SK-N-SH (cell line): Measurements from ENCODE around the gene KMT2B. TPM values are rescaled to one million over a fixed set of nuclear protein-coding genes. Genes with fewer than 3 reads are reported as not detected.

Source experiments
- CTCF ChIA-PET: fragments of 300-600, 350-600 bp; formaldehyde crosslinking; extraction: SDS; loops from one replicate; lab custom pipeline; 2021; lab: Yijun Ruan, JAX
- POLR2A ChIA-PET: fragments of 350-600 bp; sonication (Branson Sonifier 250); formaldehyde crosslinking; extraction: SDS; loops from one replicate; lab custom pipeline; 2020; ENCODE audit warnings: antibody characterized with exemption, inconsistent platforms; lab: Yijun Ruan, JAX
- DNase-seq: peaks from one replicate; pipeline ENCODE4 v3.0.0; 2012
- H2AFZ ChIP-seq: fragments of 200-600 bp; sonication (generic); 2 replicates; pipeline ENCODE4 v1.8.1; 2016; ENCODE audit warnings: antibody characterized with exemption, mild to moderate bottlenecking, low read depth
- H3F3A ChIP-seq: fragments of 200-600 bp; sonication (generic); replicated peaks from 2 replicates; pipeline ENCODE3; 2016; ENCODE audit warnings: antibody characterized with exemption, mild to moderate bottlenecking; ENCODE audit not compliant: insufficient read depth
- H3K27ac ChIP-seq, 2 experiments: fragments of 200-500 bp in 1 of 2; fragments of 200-600 bp in 1 of 2; sonication (Bioruptor generic) in 1 of 2; sonication (generic), shearing (Covaris generic) in 1 of 2; 2 replicates each; pipeline versions ENCODE4 v1.5.1 to v1.6.1; 2014 to 2016; ENCODE audit warnings: low read depth in 2 of 2, inconsistent platforms in 1 of 2, low read length in 1 of 2, mild to moderate bottlenecking in 1 of 2, mixed read lengths in 1 of 2
- H3K27me3 ChIP-seq: fragments of 200-600 bp; sonication (generic), shearing (Covaris generic); 2 replicates; pipeline ENCODE4 v1.6.1; 2016; ENCODE audit warnings: mixed run types; ENCODE audit not compliant: insufficient read depth
- H3K36me3 ChIP-seq, 2 experiments: fragments of 200-500 bp in 1 of 2; fragments of 200-600 bp in 1 of 2; sonication (Bioruptor generic) in 1 of 2; sonication (generic) in 1 of 2; replicated peaks in 1 of 2; 2 replicates each; pipeline versions ENCODE3 to v1.5.1; 2014 to 2016; ENCODE audit warnings: low read length in 1 of 2, mild to moderate bottlenecking in 1 of 2; ENCODE audit not compliant: insufficient read depth in 2 of 2, control insufficient read depth in 1 of 2
- H3K4me1 ChIP-seq, 2 experiments: fragments of 200-500 bp in 1 of 2; fragments of 200-600 bp in 1 of 2; sonication (Bioruptor generic) in 1 of 2; sonication (generic), shearing (Covaris generic) in 1 of 2; 2 replicates each; pipeline versions ENCODE4 v1.5.1 to v1.6.1; 2014 to 2016; ENCODE audit warnings: low read depth in 1 of 2, low read length in 1 of 2, mixed run types in 1 of 2; ENCODE audit not compliant: insufficient read depth in 2 of 2, control insufficient read depth in 1 of 2
- H3K4me2 ChIP-seq: fragments of 200-600 bp; sonication (generic), shearing (Covaris generic); 2 replicates; pipeline ENCODE4 v1.6.1; 2017; ENCODE audit warnings: mixed run types
- H3K4me3 ChIP-seq, 2 experiments: fragments of 200-500 bp in 1 of 2; fragments of 200-600 bp in 1 of 2; sonication (Bioruptor generic) in 1 of 2; sonication (generic), shearing (Covaris generic) in 1 of 2; 2 replicates each; pipeline versions ENCODE4 v1.5.1 to v1.8.1; 2014 to 2016; ENCODE audit warnings: low read depth in 2 of 2, inconsistent platforms in 1 of 2, low read length in 1 of 2, mild to moderate bottlenecking in 1 of 2, mixed read lengths in 1 of 2, moderate library complexity in 1 of 2
- H3K79me2 ChIP-seq: fragments of 200-600 bp; sonication (generic); 2 replicates; pipeline ENCODE4 v1.8.1; 2017; ENCODE audit warnings: mild to moderate bottlenecking; ENCODE audit not compliant: insufficient read depth
- H3K9ac ChIP-seq: fragments of 200-600 bp; sonication (generic); 2 replicates; pipeline ENCODE4 v1.6.1; 2017; ENCODE audit warnings: mixed run types
- H3K9me2 ChIP-seq: fragments of 200-600 bp; sonication (generic); 2 replicates; pipeline ENCODE4 v1.6.1; 2017; ENCODE audit warnings: mixed run types
- H3K9me3 ChIP-seq: fragments of 200-600 bp; sonication (generic); 2 replicates; pipeline ENCODE4 v1.6.1; 2017; ENCODE audit warnings: mixed run types, mild to moderate bottlenecking, moderate library complexity
- H4K20me1 ChIP-seq: fragments of 200-600 bp; sonication (generic); 2 replicates; pipeline ENCODE4 v1.6.1; 2017; ENCODE audit warnings: mild to moderate bottlenecking, mixed run types; ENCODE audit not compliant: insufficient read depth
- CTCF ChIP-seq: fragments of 200-600 bp; sonication (generic); IDR thresholded peaks from 2 replicates; pipeline ENCODE4 v1.6.1; 2017; ENCODE audit warnings: antibody characterized with exemption, mild to moderate bottlenecking, moderate library complexity
- EP300 ChIP-seq, 2 experiments: IDR thresholded peaks; 2 replicates each; pipeline versions ENCODE4 v1.4.0 to v1.6.1; 2012; ENCODE audit warnings: borderline replicate concordance in 1 of 2, low read depth in 1 of 2, low read length in 1 of 2
- FOXJ3 ChIP-seq: sonication (generic); formaldehyde crosslinking; IDR thresholded peaks from 2 replicates; pipeline ENCODE4 v1.5.1; 2020; ENCODE audit warnings: mild to moderate bottlenecking, missing genetic modification reagents
- GABPA ChIP-seq: IDR thresholded peaks from 2 replicates; pipeline ENCODE4 v1.4.0; 2012; ENCODE audit warnings: low read depth, mild to moderate bottlenecking
- GATA2 ChIP-seq: sonication (generic); formaldehyde crosslinking; IDR thresholded peaks from 2 replicates; pipeline ENCODE4 v1.5.0; 2020; ENCODE audit warnings: mild to moderate bottlenecking, missing genetic modification reagents
- IRF3 ChIP-seq: fragments of 150-350 bp; IDR thresholded peaks from 2 replicates; pipeline ENCODE4 v1.6.1; 2016; ENCODE audit warnings: mild to moderate bottlenecking, low read depth, low read length
- MAX ChIP-seq: IDR thresholded peaks from 2 replicates; pipeline ENCODE4 v1.4.0; 2012; ENCODE audit warnings: low read depth
- MEF2A ChIP-seq: IDR thresholded peaks from 2 replicates; pipeline ENCODE4 v1.4.0; 2012; ENCODE audit warnings: low read depth, borderline replicate concordance
- NFIC ChIP-seq: IDR thresholded peaks from 2 replicates; pipeline ENCODE4 v1.4.0; 2012; ENCODE audit warnings: borderline replicate concordance
- POLR2AphosphoS5 ChIP-seq: IDR thresholded peaks from 2 replicates; pipeline ENCODE4 v1.6.1; 2012; ENCODE audit warnings: low read depth, low read length
- RAD21 ChIP-seq: IDR thresholded peaks from 2 replicates; pipeline ENCODE4 v1.6.1; 2012; ENCODE audit warnings: mild to moderate bottlenecking, low read length
- RXRA ChIP-seq: IDR thresholded peaks from 2 replicates; pipeline ENCODE4 v1.4.0; 2012; ENCODE audit warnings: low read depth, mild to moderate bottlenecking, borderline replicate concordance
- SIN3A ChIP-seq: IDR thresholded peaks from 2 replicates; pipeline ENCODE4 v1.6.1; 2012; ENCODE audit warnings: low read depth, mild to moderate bottlenecking, low read length, moderate library complexity, borderline replicate concordance
- TAF1 ChIP-seq: IDR thresholded peaks from 2 replicates; pipeline ENCODE4 v1.6.1; 2012; ENCODE audit warnings: low read depth, mild to moderate bottlenecking, low read length, moderate library complexity, borderline replicate concordance
- TEAD4 ChIP-seq: IDR thresholded peaks from 2 replicates; pipeline ENCODE4 v1.4.0; 2012; ENCODE audit warnings: mild to moderate bottlenecking, borderline replicate concordance; ENCODE audit not compliant: insufficient read depth
- USF2 ChIP-seq: fragments of 150-350 bp; IDR thresholded peaks from 2 replicates; pipeline ENCODE4 v1.6.1; 2017; ENCODE audit warnings: antibody characterized with exemption, low read length, low read depth, borderline replicate concordance
- YY1 ChIP-seq: IDR thresholded peaks from 2 replicates; pipeline ENCODE4 v1.4.0; 2012; ENCODE audit warnings: low read depth, mild to moderate bottlenecking
- WGBS: methylation state at CpG from one replicate; pipeline ENCODE4 v1.1.6; 2017; ENCODE audit warnings: low lambda C conversion rate; 5-methylcytosine and 5-hydroxymethylcytosine counted together
- polyA plus RNA-seq, 3 experiments: library from polyadenylated mRNA; depleted of rRNA; stranded (reverse); fragments of >200 nt; gene quantifications; 2 replicates each; pipeline ENCODE4 v1.2.3, GENCODE V29; 2012

KMT2B gene
- polyA plus RNA-seq, 1 of the 3 experiments (the other 2 are of a cell fraction), result 29.2 TPM

GRCh38 chr19:35673121-35673804 lies 44.5 kb upstream of the KMT2B start:
- H3K4me3 ChIP-seq, result peak overlapping the region; percentile 40 to 65
- peak; percentile 84 for DNase-seq
- H2AFZ ChIP-seq, result peak overlapping the region; percentile 93; the same call in 1 of the 2 replicates
- ChIA-PET CTCF (interaction anchor here (1.0 to 2.7 kb wide), 3 partner anchors 11 to 124 kb away, joined by 3 to 10 read pairs (median 5); no protein-coding TSS in a partner anchor), POLR2A (interaction anchor here (1.1 kb wide), 1 partner anchor 25 kb away, joined by 3 read pairs; the partner anchor contains the start of gene COX6B1)
- H3F3A ChIP-seq, result no peaks in the 10 kb centered on the region
- H3K79me2 ChIP-seq, result no peaks in the 10 kb centered on the region
- no peaks in the 10 kb centered on the region; a peak in 1 of 4 replicates for H3K4me1 ChIP-seq
- H3K27me3 ChIP-seq, result peaks cover 47% of the 10 kb centered on the region; the same call in 1 of the 2 replicates
- no peak overlapping the region for H3K27ac ChIP-seq
- TF ChIP-seq TEAD4, result no peak
- TF ChIP-seq MAX, result 0 out of 2 replicates have a peak, but pooled peaks have one; percentile 31
- 4% methylated on average over 36 of the region's 39 CpGs for WGBS
- no peaks in the 10 kb centered on the region for H3K9me3 ChIP-seq
- H3K9ac ChIP-seq, result 0 out of 2 replicates have a peak overlapping the region, but pooled peaks have one; percentile 17
- no peaks in the 10 kb centered on the region for H3K36me3 ChIP-seq
- H4K20me1 ChIP-seq, result no peaks in the 10 kb centered on the region
- H3K9me2 ChIP-seq, result no peaks in the 10 kb centered on the region
- H3K4me2 ChIP-seq, result peak overlapping the region; percentile 67

- WGBS, result 20% methylated on average over 9 of the region's 15 CpGs
- CTCF ChIA-PET, result no interaction called here
Observed at GRCh38 chr19:35675589-35676140, 42.1 kb upstream of the KMT2B start.

More at GRCh38 chr19:35675589-35676140, 42.1 kb upstream of the KMT2B start:
- no peak for DNase-seq
- POLR2A ChIA-PET, result no interaction called here
- H3K79me2 ChIP-seq, result no peaks in the 10 kb centered on the region
- TF ChIP-seq USF2 (no peak), TAF1 (no peak), EP300 (IDR thresholded peaks at IDR 0.05; ENCODE audit: borderline replicate concordance in 1 of 2, low read depth in 1 of 2, low read length in 1 of 2) (no peak), GABPA (no peak), CTCF (no peak), GATA2 (CRISPR knock-in tag) (no peak), RXRA (no peak), MEF2A (no peak), RAD21 (no peak), YY1 (no peak), NFIC (no peak), SIN3A (no peak), IRF3 (no peak), FOXJ3 (CRISPR knock-in tag) (no peak), POLR2AphosphoS5 (no peak)
- TF ChIP-seq, all 33 proteins: peak for 0
- Histone ChIP-seq H3K9me3 (no peaks in the 10 kb centered on the region), H3K27me3 (peaks cover 31% of the 10 kb centered on the region; the same call in 1 of the 2 replicates), H3K27ac (no peak overlapping the region), H3K4me3 (no peak overlapping the region), H3K9me2 (no peaks in the 10 kb centered on the region), H3K36me3 (no peaks in the 10 kb centered on the region), H2AFZ (no peak overlapping the region), H3K9ac (no peak overlapping the region), H4K20me1 (no peaks in the 10 kb centered on the region), H3F3A (no peaks in the 10 kb centered on the region), H3K4me2 (no peak overlapping the region), H3K4me1 (no peaks in the 10 kb centered on the region; a peak in 1 of 4 replicates)
